GM12874 (cell line): ENCODE data around the gene CEMIP2.

ENCODE experiments used
- CTCF ChIP-seq: IDR thresholded peaks from 2 replicates; pipeline ENCODE4 v1.5.1; 2011; ENCODE audit warnings: low read depth, mild to moderate bottlenecking, control low read depth, low read length, moderate library complexity; ENCODE audit not compliant: insufficient read depth

CEMIP2 gene

DNA sequence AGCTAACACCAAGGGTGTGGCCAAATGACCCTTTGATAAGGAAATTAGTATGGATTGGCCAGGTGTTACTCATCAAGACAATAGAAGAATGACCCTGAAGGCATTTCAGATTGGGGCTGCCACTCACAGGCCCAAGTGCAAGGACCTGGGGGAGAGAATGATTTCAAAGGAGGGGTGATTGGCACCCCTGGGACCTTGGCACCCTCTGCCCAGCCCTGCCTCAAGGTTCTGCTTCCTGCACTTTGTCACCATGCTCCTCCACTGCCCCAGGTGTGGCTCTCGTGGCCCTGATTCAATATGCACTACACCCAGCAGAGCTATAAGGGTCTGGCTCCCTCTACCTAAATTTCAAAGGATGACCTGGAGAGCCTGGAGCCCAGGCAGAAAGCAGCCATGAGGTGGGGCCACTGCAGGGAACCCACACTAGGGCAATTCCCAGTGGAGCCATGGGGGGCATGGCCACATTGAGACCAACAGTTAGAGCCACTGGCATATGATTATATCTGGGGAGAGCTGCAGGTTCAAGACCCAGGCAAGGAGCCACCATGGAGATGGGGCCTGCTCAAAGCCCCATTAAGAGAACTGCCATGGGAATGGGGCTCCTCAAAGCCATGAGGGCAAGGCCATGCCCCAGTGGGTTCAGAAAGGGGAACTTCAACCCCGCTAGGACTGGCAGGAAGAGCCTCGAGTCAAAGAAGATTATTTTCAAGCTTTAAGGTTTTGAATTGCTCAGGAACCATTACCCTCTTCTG lies 93.0 kb downstream of the CEMIP2 start:
- no peak for TF ChIP-seq CTCF

DNA sequence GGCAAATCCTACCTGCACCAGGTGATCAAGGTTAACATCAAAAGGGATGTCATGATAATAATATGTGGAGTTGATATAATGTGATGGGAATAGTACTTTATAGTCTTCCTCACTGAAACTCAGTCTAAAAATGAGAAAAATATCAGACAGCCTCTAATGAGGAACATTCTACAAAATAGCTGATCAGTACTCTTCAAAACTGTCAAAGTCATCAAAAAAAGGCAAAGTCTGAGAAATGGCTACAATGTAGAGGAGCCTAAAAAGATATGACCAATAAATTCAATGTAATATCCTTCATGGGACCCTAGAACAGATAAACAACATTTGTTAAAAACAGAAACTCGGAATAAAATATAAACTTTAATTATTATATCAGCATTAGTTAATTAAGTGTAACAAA lies 95.7 kb downstream of the CEMIP2 start:
- no peak for TF ChIP-seq CTCF

DNA sequence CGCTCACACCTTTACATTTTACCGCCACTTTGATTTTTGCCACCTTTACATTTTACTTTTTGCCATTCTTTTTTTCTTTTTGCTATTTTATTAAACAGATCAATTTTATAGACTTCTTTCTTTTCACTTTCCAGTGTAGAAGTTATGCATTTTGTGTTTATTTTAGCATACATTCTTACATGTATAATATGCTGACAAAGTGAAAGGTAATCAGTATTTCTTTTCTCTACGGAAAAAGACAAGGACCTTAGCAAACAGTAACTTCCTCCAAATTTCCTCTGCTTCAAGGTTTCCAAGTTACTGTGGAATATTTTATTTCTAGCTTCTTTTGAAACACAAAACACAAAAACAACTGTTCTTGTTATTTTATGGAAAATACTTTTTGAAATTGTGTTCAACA lies 97.0 kb downstream of the CEMIP2 start:
- no peak for TF ChIP-seq CTCF

- TF ChIP-seq CTCF, result no peak
Measured at GRCh38 chr9:71670121-71670520, 98.2 kb downstream of the CEMIP2 start.

DNA sequence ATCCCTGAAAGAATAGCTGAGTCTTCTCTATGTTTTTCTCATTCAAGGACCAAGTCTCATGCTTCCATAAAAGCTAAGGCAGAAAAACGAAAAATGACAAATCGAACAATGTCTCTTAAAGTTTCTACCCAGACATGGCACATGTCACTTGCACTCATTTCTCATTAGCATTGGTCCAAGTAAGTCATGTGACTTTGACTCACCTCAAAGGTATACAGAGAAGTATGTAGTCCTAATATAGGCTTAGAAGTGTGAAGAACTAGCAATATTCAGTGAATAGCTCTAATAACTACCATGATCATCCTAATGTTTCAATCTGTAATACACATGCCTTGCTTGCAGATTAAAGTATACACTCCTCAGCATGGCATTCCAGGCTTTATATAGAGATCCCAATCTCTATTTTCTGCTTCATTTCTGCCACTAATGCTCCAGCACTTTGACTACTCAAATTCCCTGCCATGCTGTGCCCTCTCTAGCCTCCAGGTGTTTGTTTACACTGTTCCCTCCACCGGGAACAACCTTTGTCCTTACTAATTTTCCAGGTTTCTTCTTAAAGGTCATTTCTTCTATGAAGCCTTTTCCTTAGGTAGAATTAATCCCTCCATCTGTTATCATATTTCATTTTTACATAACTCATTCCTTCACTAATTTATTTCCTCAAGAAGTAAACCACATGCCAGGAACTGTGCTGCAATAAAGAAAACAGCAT lies 98.9 kb downstream of the CEMIP2 start:
- no peak for TF ChIP-seq CTCF

GRCh38 chr9:71668717-71669116 lies 99.6 kb downstream of the CEMIP2 start:
- no peak for TF ChIP-seq CTCF

DNA sequence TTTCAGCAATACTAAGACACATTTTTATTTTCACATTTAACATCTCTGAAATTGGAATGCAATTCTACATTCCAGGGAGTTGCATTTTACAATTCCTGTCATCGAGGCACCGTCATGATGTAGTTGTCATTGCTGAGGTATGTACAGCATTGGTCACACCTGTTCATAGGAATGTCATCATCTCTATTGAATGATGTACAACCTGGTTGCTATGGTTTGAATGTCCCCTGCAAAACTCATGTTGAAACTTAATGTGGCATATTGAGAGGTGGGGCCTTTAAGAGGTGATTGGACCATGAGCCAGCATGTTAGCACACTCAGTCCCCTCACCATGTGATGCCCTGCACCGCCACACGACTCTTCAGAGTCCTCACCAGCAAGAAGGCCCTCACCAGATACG lies 103.1 kb downstream of the CEMIP2 start:
- TF ChIP-seq CTCF, result no peak
